Vagina (tissue), 2 donors: ENCODE measurements around the gene MELTF. TPM values are rescaled to one million over a fixed set of nuclear protein-coding genes. Genes with fewer than 3 reads are reported as not detected.

Experiments
- DNase-seq, 2 donors: peaks; one replicate each; pipeline ENCODE4 v3.0.0-alpha.2; 2017; ENCODE audit errors: extremely low spot score in 2 of 2
- H3K27ac ChIP-seq: fragments of 200-600 bp; sonication (generic); one replicate; pipeline ENCODE4 v1.5.1; 2019
- H3K27me3 ChIP-seq: fragments of 200-600 bp; sonication (generic); one replicate; pipeline ENCODE4 v1.5.1; 2019
- H3K36me3 ChIP-seq, 2 donors: fragments of 200-600 bp; sonication (generic); one replicate each; pipeline ENCODE4 v1.5.1; 2017 to 2019
- H3K4me1 ChIP-seq: fragments of 200-600 bp; sonication (generic); one replicate; pipeline ENCODE4 v1.5.1; 2019
- H3K4me3 ChIP-seq, 2 donors: fragments of 200-600 bp; sonication (generic); 1 replicate in 1 of 2; 2 replicates in 1 of 2; pipeline ENCODE4 v1.5.1; 2016 to 2019
- H3K9me3 ChIP-seq: fragments of 200-600 bp; sonication (generic); one replicate; pipeline ENCODE4 v1.5.1; 2019
- CTCF ChIP-seq, 3 experiments: fragments of 450-650 bp in 2 of 3; fragments of 200-600 bp in 1 of 3; sonication (generic) in 1 of 3; IDR thresholded peaks; one replicate each; pipeline ENCODE4 v1.5.1; 2017 to 2019; ENCODE audit warnings: antibody characterized with exemption in 3 of 3, mild to moderate bottlenecking in 2 of 3, moderate library complexity in 2 of 3
- POLR2A ChIP-seq, 2 donors: fragments of 450-650 bp; IDR thresholded peaks; one replicate each; pipeline ENCODE4 v1.6.1; 2017; ENCODE audit warnings: antibody characterized with exemption in 2 of 2, mild to moderate bottlenecking in 2 of 2, moderate library complexity in 2 of 2
- POLR2AphosphoS5 ChIP-seq, 2 donors: sonication (generic); formaldehyde crosslinking; IDR thresholded peaks; one replicate each; pipeline ENCODE4 v1.9.0; 2017; ENCODE audit warnings: antibody characterized with exemption in 2 of 2, mild to moderate bottlenecking in 2 of 2, low read depth in 1 of 2; ENCODE audit not compliant: insufficient read depth in 1 of 2
- intact Hi-C: fragments of 100-400 bp; cut with DNase I; formaldehyde crosslinking; loops from one replicate; pipeline ENCODE4 v1.15.1; 2023
- total RNA-seq: library from RNA; depleted of rRNA; stranded (reverse); fragments of >200 nt; gene quantifications from one replicate; pipeline ENCODE4 v1.2.3, GENCODE V29; 2016

MELTF gene
- total RNA-seq, 1 donor from 2014 or later, result 23.6 TPM

DNA sequence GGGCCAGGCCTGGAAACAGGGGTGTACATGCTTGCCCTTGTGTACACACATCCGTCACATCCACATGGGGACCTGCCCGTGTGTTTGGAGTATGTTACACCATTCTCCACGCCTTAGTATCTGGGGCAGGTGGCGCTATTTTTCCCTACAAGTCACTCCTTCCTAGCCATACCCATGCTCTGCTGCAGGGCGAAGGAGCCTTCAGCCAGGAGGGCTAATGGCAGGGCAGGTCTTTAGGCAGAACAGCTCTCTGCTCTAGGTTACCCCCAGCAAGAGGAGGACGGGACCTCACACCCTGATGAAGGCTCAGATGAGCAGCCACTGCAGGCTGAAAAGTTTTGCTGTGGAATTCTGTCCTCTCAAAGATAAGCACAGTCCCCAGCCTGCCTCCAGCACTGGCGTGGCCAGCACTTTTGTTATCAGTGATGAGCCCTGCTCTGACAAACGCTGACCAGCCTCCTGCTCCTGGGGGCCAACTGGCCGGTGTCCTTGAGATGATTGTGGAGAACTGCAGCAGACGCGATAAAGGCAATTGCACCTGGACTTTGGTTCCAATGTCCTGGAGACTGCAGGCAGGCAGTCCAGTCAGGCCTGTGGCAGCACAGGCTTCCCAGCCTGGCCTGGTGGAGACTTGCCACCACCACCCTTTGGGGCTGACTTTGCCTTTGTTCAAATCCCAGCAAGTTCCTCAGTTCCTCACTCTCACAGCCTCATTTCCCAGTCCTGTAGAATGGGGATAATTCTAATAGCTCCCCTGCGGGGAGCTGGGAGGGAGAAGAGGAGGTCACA lies 41.2 kb downstream of the MELTF start:
- no peak for TF ChIP-seq POLR2A (IDR thresholded peaks at IDR 0.05)
- no peak for TF ChIP-seq POLR2AphosphoS5 (IDR thresholded peaks at IDR 0.05; ENCODE audit: insufficient read depth in 1 of 2, low read depth in 1 of 2)
- TF ChIP-seq CTCF (IDR thresholded peaks at IDR 0.05), result no peak
- no peak for DNase-seq
- intact Hi-C loops, result no loop called here

DNA sequence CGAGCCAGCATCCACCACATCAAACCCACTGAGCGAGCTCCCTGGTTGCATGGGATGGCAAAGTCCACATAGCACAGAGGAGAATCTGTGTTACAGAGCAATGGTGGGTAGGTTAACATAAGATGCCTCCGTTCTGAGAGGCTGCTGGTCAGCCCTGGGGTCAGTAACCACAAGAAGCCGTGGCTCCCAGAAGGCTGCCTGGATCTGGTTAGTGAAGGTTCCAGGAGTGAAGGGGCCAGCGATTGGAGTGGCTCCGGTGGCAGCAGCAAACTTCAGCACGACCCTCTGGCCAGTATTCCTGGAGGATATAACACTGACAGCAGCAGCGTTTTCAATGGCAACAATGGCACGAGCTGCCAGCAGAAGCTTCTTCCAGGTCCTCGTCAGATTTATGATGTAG lies 42.6 kb downstream of the MELTF start:
- Histone ChIP-seq H3K4me1 (no peaks in the 10 kb centered on the region), H3K27me3 (no peaks in the 10 kb centered on the region), H3K27ac (no peak overlapping the region), H3K36me3 (no peaks in the 10 kb centered on the region), H3K4me3 (no peak overlapping the region), H3K9me3 (no peaks in the 10 kb centered on the region)
- TF ChIP-seq POLR2A (IDR thresholded peaks at IDR 0.05), result no peak
- no peak for TF ChIP-seq POLR2AphosphoS5 (IDR thresholded peaks at IDR 0.05; ENCODE audit: insufficient read depth in 1 of 2, low read depth in 1 of 2)
- TF ChIP-seq CTCF (IDR thresholded peaks at IDR 0.05), result no peak
- intact Hi-C loops, result no loop called here
- no peak for DNase-seq

More for the DNA sequence above, 41.2 kb downstream of the MELTF start:
- no peaks in the 10 kb centered on the region for H3K4me1 ChIP-seq
- no peaks in the 10 kb centered on the region for H3K36me3 ChIP-seq
- H3K9me3 ChIP-seq, result no peaks in the 10 kb centered on the region
- H3K4me3 ChIP-seq, result no peak overlapping the region
- H3K27me3 ChIP-seq, result no peaks in the 10 kb centered on the region
- no peak overlapping the region for H3K27ac ChIP-seq

- Histone ChIP-seq H3K36me3 (no peaks in the 10 kb centered on the region), H3K27me3 (no peaks in the 10 kb centered on the region), H3K9me3 (no peaks in the 10 kb centered on the region), H3K4me3 (no peak overlapping the region), H3K4me1 (no peaks in the 10 kb centered on the region), H3K27ac (no peak overlapping the region)
- no peak for DNase-seq
- TF ChIP-seq POLR2A (IDR thresholded peaks at IDR 0.05) (no peak), CTCF (IDR thresholded peaks at IDR 0.05) (no peak), POLR2AphosphoS5 (IDR thresholded peaks at IDR 0.05; ENCODE audit: insufficient read depth in 1 of 2, low read depth in 1 of 2) (no peak)
- intact Hi-C loops, result no loop called here
These were observed 43.4 kb downstream of the MELTF start for GRCh38 chr3:196985954-196986885.

GRCh38 chr3:196985298-196985697 lies 44.3 kb downstream of the MELTF start:
- H3K9me3 ChIP-seq, result no peaks in the 10 kb centered on the region
- no peak for DNase-seq
- intact Hi-C loops, result no loop called here
- no peak for TF ChIP-seq POLR2A (IDR thresholded peaks at IDR 0.05)
- TF ChIP-seq POLR2AphosphoS5 (IDR thresholded peaks at IDR 0.05; ENCODE audit: insufficient read depth in 1 of 2, low read depth in 1 of 2), result no peak
- no peak for TF ChIP-seq CTCF (IDR thresholded peaks at IDR 0.05)
- H3K4me1 ChIP-seq, result no peaks in the 10 kb centered on the region
- no peak overlapping the region for H3K27ac ChIP-seq
- no peak overlapping the region for H3K4me3 ChIP-seq
- H3K36me3 ChIP-seq, result no peaks in the 10 kb centered on the region
- H3K27me3 ChIP-seq, result no peaks in the 10 kb centered on the region
